ENCODE results near the gene NCR3LG1.

DNA sequence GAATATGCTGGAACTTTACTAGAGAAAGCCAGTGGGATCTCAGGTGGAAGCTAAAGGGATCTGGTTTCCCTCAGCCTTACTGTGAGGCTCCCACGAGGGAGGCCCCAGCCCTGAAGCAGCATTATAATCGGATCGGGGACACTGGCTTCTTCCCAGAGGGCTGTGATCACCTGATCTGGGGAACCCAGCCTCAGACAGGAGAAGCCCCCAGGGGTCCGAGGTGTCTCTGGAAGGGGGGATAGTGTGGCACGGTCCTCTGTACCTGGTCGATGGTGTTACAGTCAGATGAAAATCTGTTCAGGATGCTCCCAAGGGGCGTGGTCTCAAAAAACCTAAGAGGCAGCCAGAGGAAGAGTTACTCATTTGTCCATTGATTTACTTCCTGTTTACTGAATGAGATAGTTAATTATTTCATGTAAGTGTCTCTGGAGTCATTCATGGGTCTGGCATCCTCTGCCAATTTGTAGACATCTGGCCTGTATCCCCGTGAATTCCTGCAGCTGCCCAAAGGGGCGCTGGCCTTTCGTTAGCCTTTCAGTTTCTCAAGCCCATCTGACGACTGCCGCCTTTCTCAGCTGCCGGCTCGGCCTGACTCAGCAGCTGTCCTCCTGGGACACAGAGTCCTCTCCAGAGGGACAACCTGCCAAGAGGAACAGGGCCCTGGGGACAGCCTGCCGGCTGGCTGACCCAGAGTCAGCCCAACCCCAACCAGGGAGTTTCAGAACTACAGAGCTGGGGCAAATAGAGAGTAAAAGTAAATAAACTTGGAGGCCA is 53.8 kb downstream of the NCR3LG1 start:
- TF ChIP-seq, protein P1, sequence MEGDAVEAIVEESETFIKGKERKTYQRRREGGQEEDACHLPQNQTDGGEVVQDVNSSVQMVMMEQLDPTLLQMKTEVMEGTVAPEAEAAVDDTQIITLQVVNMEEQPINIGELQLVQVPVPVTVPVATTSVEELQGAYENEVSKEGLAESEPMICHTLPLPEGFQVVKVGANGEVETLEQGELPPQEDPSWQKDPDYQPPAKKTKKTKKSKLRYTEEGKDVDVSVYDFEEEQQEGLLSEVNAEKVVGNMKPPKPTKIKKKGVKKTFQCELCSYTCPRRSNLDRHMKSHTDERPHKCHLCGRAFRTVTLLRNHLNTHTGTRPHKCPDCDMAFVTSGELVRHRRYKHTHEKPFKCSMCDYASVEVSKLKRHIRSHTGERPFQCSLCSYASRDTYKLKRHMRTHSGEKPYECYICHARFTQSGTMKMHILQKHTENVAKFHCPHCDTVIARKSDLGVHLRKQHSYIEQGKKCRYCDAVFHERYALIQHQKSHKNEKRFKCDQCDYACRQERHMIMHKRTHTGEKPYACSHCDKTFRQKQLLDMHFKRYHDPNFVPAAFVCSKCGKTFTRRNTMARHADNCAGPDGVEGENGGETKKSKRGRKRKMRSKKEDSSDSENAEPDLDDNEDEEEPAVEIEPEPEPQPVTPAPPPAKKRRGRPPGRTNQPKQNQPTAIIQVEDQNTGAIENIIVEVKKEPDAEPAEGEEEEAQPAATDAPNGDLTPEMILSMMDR (IDR thresholded peaks at IDR 0.05) = no peak
- no peak for TF ChIP-seq POLR2A (IDR thresholded peaks at IDR 0.05)
